K562 (cell line): ENCODE results near the gene PRKD1. TPM values are rescaled to one million over a fixed set of nuclear protein-coding genes. Genes with fewer than 3 reads are reported as not detected.

Experiments used
- ATAC-seq: fragments of 200-7000 bp; cut with Tn5 transposase; 3 replicates; pipeline ENCODE4 v1.9.1; 2020; ENCODE audit warnings: moderate library complexity
- BruUV-seq: library from RNA; stranded (reverse); fragments of 400-500 nt; replicated peaks from 2 replicates; lab custom pipeline; 2021; lab: Mats Ljungman, UMichigan
- CTCF ChIA-PET: fragments of 300-600 bp; formaldehyde crosslinking; extraction: SDS; loops from one replicate; lab custom pipeline; 2021; ENCODE audit warnings: low intra/inter-chr PET ratio; lab: Yijun Ruan, JAX
- POLR2A ChIA-PET: fragments of 300-600, 350-650 bp; sonication (Branson Sonifier 250); formaldehyde crosslinking; extraction: SDS; loops from one replicate; lab custom pipeline; 2021; ENCODE audit warnings: antibody characterized with exemption, inconsistent platforms; lab: Yijun Ruan, JAX
- DNase-seq, 4 experiments: peaks; one replicate each; pipeline versions ENCODE4 v3.0.0 to v3.0.0-alpha.2; 2011 to 2018; ENCODE audit warnings: low spot score in 3 of 4, mixed read lengths in 3 of 4; ENCODE audit errors: extremely low read depth in 1 of 4
- FAIRE-seq: peaks from 2 replicates; lab custom pipeline; 2011; peaks lifted over from hg19 to GRCh38; lab: Jason Lieb, UNC
- H2AFZ ChIP-seq: 2 replicates; pipeline ENCODE4 v1.6.0; 2011; ENCODE audit warnings: low read depth, low read length, control low read depth, inconsistent platforms
- H3K27ac ChIP-seq: fragments of 200-600 bp; 3 replicates; pipeline ENCODE4 v1.8.0; 2011; ENCODE audit warnings: low read depth, mild to moderate bottlenecking, control low read depth, inconsistent platforms, low read length, moderate library complexity, mixed read lengths; ENCODE audit errors: extremely low read depth
- H3K27me3 ChIP-seq, 2 experiments: fragments of 300-600 bp in 1 of 2; 2 replicates in 1 of 2; 3 replicates in 1 of 2; pipeline versions ENCODE4 v1.6.0 to v1.8.0; 2011; ENCODE audit warnings: inconsistent platforms in 2 of 2, low read length in 2 of 2, mild to moderate bottlenecking in 1 of 2, mixed read lengths in 1 of 2, moderate library complexity in 1 of 2; ENCODE audit not compliant: control insufficient read depth in 2 of 2, insufficient read depth in 2 of 2
- H3K36me3 ChIP-seq: fragments of 300-600 bp; 3 replicates; pipeline ENCODE4 v1.8.0; 2011; ENCODE audit warnings: mild to moderate bottlenecking, low read length, inconsistent platforms; ENCODE audit not compliant: control insufficient read depth, insufficient read depth
- H3K4me1 ChIP-seq, 2 experiments: fragments of 200-600 bp in 1 of 2; replicated peaks in 1 of 2; 2 replicates in 1 of 2; 3 replicates in 1 of 2; pipeline versions ENCODE4 v1.5.1 to v1.8.0; 2011; ENCODE audit warnings: inconsistent platforms in 2 of 2, low read length in 2 of 2, mild to moderate bottlenecking in 1 of 2, mixed read lengths in 1 of 2, moderate library complexity in 1 of 2; ENCODE audit not compliant: control insufficient read depth in 2 of 2, insufficient read depth in 2 of 2
- H3K4me2 ChIP-seq: 2 replicates; pipeline ENCODE4 v1.6.1; 2011; ENCODE audit warnings: low read length, control low read depth, inconsistent platforms, mixed read lengths; ENCODE audit not compliant: insufficient read depth
- H3K4me3 ChIP-seq: fragments of 200-600 bp; sonication (generic), shearing (Covaris generic); 2 replicates; pipeline ENCODE4 v1.5.1; 2016; ENCODE audit warnings: control low read depth, inconsistent platforms
- H3K79me2 ChIP-seq: fragments of 200-600 bp; 3 replicates; pipeline ENCODE4 v1.8.0; 2011; ENCODE audit warnings: low read length, inconsistent platforms; ENCODE audit not compliant: control insufficient read depth, insufficient read depth
- H3K9ac ChIP-seq, 2 experiments: 2 replicates each; pipeline versions ENCODE4 v1.6.0 to v1.6.1; 2011; ENCODE audit warnings: low read depth in 2 of 2, low read length in 2 of 2, control low read depth in 1 of 2, inconsistent platforms in 1 of 2, mild to moderate bottlenecking in 1 of 2, mixed read lengths in 1 of 2; ENCODE audit not compliant: insufficient read depth in 1 of 2
- H3K9me1 ChIP-seq: one replicate; pipeline ENCODE4 v1.6.0; 2011; ENCODE audit warnings: inconsistent platforms, mild to moderate bottlenecking, low read length, moderate library complexity; ENCODE audit not compliant: control insufficient read depth, insufficient read depth
- H3K9me3 ChIP-seq: replicated peaks from 2 replicates; pipeline ENCODE4 v1.5.1; 2011; ENCODE audit warnings: low read depth, low read length, inconsistent platforms; ENCODE audit not compliant: control insufficient read depth, insufficient read depth
- H4K20me1 ChIP-seq: replicated peaks from 2 replicates; pipeline ENCODE4 v1.6.1; 2011; ENCODE audit warnings: low read length, inconsistent platforms, mixed read lengths; ENCODE audit not compliant: control insufficient read depth, insufficient read depth
- BRF1 ChIP-seq: IDR thresholded peaks from 3 replicates; pipeline ENCODE4 v1.6.1; 2011; ENCODE audit warnings: borderline replicate concordance, mild to moderate bottlenecking; ENCODE audit not compliant: insufficient read length; ENCODE audit errors: extremely low read depth
- CHCHD3 ChIP-seq: fragments of 250-450 bp; sonication (Bioruptor Pico); IDR thresholded peaks from 2 replicates; pipeline ENCODE4 v2.1.2; 2022; ENCODE audit warnings: mild to moderate bottlenecking
- HDAC6 ChIP-seq: IDR thresholded peaks from 2 replicates; pipeline ENCODE4 v1.6.1; 2012; ENCODE audit warnings: low read depth, mild to moderate bottlenecking, control low read depth, inconsistent platforms, low read length, moderate library complexity
- HSF4 ChIP-seq: fragments of 250-450 bp; sonication (Bioruptor Pico); IDR thresholded peaks from 2 replicates; pipeline ENCODE4 v2.1.2; 2022; ENCODE audit warnings: mild to moderate bottlenecking, moderate library complexity, borderline replicate concordance
- LCOR ChIP-seq: sonication (generic); formaldehyde crosslinking; IDR thresholded peaks from 2 replicates; pipeline ENCODE4 v1.8.0; 2022; ENCODE audit warnings: mild to moderate bottlenecking, missing genetic modification reagents
- TOE1 ChIP-seq, 2 experiments: fragments of 450-650 bp in 1 of 2; sonication (generic) in 1 of 2; formaldehyde crosslinking in 1 of 2; IDR thresholded peaks; 2 replicates each; pipeline versions ENCODE4 v1.7.1 to v1.8.0; 2016 to 2022; ENCODE audit warnings: borderline replicate concordance in 2 of 2, mild to moderate bottlenecking in 2 of 2, antibody characterized with exemption in 1 of 2, inconsistent platforms in 1 of 2, low read depth in 1 of 2, missing genetic modification reagents in 1 of 2, moderate library complexity in 1 of 2
- WGBS: fragments of 100-300 bp; shearing (Covaris generic); methylation state at CpG from one replicate; pipeline ENCODE4 v1.1.6; 2016; ENCODE audit warnings: low coverage, mixed read lengths; ENCODE audit not compliant: insufficient coverage; ENCODE audit errors: missing lambda C conversion rate; 5-methylcytosine and 5-hydroxymethylcytosine counted together
- in situ Hi-C: fragments of 300-500 bp; cut with MboI; formaldehyde crosslinking; loops from 4 replicates; pipeline ENCODE4 v1.15.0; 2018; ENCODE audit warnings: inconsistent platforms, mixed read lengths
- intact Hi-C: fragments of 100-400 bp; cut with micrococcal nuclease; formaldehyde crosslinking; loops from 2 replicates; pipeline ENCODE4 v1.14.2; 2022
- polyA plus RNA-seq, 8 experiments: library from polyadenylated mRNA; depleted of rRNA in 4 of 8; stranded (reverse) in 5 of 8; unstranded in 3 of 8; fragments of >200 nt; fragmentation: Nextera tagmentation in 2 of 8; fragmentation: Illumina TruSeq in 1 of 8; extraction: Ambion mirVana in 2 of 8; extraction: Trizol in 1 of 8; gene quantifications; 2 replicates each; pipeline versions ENCODE4 v1.2.1 to v1.2.3, GENCODE V29; 2011 to 2014; ENCODE audit warnings: inconsistent platforms in 1 of 8, missing spikeins in 1 of 8
- total RNA-seq, 7 experiments: library from RNA; depleted of rRNA in 6 of 7; stranded (reverse); fragments of >200 nt in 6 of 7; fragmentation: Illumina TruSeq in 2 of 7; extraction: Trizol in 2 of 7; gene quantifications; 2 replicates each; pipeline versions ENCODE4 v1.2.1 to v1.2.3, GENCODE V29; 2011 to 2021; ENCODE audit warnings: low replicate concordance in 1 of 7
- TF ChIP-seq, protein P1 (sequence below): conservative IDR thresholded peaks from 2 replicates; pipeline ENCODE4 v1.6.1; 2011; ENCODE audit warnings: low read depth, mild to moderate bottlenecking, low read length; ENCODE audit not compliant: control insufficient read depth
- TF ChIP-seq, protein P2 (sequence below): fragments of 450-650 bp; IDR thresholded peaks from 2 replicates; pipeline ENCODE4 v1.7.0; 2016; ENCODE audit warnings: borderline replicate concordance

PRKD1 gene
- total and polyA plus RNA-seq, 9 of the 15 experiments (the other 6 are each of a cell fraction or from before 2014, with no cell fraction given): 0.04 to 0.25 (median 0.13) TPM; not detected in 1

DNA sequence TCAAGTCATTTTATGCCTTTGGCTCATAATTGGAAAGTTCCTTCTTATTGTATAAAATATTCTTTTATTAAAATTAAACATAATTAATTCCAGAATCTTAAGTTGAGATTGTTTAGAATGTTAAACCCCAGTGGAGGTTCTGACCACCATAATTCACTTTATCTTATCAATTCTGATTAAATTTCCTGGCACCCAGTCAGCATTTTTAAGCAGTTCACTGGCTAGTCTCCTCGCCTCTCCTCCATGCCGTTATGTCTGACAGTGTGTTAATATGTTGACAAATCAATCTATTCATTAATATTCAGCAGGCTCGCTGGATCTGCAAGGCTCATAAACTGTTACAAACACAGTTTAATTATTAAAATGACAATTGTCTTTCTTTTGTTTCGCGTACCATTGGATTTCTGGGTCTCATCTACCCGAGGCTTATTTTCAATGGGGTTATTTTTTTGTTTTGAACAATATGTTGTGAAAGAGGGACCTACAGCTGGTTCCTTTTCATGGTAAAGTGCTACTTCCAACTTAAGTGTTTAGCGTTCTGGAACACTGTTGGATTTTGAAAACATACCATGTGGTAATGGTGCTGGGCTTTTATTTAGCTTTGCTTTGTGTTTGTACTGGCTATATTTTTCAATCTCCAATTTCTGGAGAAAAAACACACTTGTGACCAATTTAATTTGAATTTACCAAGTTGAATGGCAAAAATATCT is 339.7 kb downstream of the PRKD1 start:
- Histone ChIP-seq H3K9ac (no peak overlapping the region), H2AFZ (no peak overlapping the region), H3K27me3 (no peaks in the 10 kb centered on the region), H3K9me1 (no peaks in the 10 kb centered on the region), H3K79me2 (no peaks in the 10 kb centered on the region), H3K9me3 (no peaks in the 10 kb centered on the region), H3K4me3 (no peak overlapping the region), H3K27ac (no peak overlapping the region), H3K4me1 (no peaks in the 10 kb centered on the region), H3K4me2 (no peak overlapping the region), H3K36me3 (no peaks in the 10 kb centered on the region), H4K20me1 (no peaks in the 10 kb centered on the region)
- in situ Hi-C loops: no loop called here
- DNase-seq: no peak
- intact Hi-C loops: no loop called here
- ChIA-PET POLR2A (no interaction called here), CTCF (no interaction called here)
- TF ChIP-seq HSF4 (CRISPR knock-in tag) (no peak), TOE1 (IDR thresholded peaks at IDR 0.05; ENCODE audit: borderline replicate concordance) (no peak), TOE1 (CRISPR knock-in tag; IDR thresholded peaks at IDR 0.05; ENCODE audit: borderline replicate concordance, low read depth) (no peak), HDAC6 (no peak), LCOR (CRISPR knock-in tag) (no peak), CHCHD3 (CRISPR knock-in tag) (no peak), BRF1 (no peak)
- TF ChIP-seq, protein P1, sequence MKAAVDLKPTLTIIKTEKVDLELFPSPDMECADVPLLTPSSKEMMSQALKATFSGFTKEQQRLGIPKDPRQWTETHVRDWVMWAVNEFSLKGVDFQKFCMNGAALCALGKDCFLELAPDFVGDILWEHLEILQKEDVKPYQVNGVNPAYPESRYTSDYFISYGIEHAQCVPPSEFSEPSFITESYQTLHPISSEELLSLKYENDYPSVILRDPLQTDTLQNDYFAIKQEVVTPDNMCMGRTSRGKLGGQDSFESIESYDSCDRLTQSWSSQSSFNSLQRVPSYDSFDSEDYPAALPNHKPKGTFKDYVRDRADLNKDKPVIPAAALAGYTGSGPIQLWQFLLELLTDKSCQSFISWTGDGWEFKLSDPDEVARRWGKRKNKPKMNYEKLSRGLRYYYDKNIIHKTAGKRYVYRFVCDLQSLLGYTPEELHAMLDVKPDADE: no peak
- TF ChIP-seq, protein P2, sequence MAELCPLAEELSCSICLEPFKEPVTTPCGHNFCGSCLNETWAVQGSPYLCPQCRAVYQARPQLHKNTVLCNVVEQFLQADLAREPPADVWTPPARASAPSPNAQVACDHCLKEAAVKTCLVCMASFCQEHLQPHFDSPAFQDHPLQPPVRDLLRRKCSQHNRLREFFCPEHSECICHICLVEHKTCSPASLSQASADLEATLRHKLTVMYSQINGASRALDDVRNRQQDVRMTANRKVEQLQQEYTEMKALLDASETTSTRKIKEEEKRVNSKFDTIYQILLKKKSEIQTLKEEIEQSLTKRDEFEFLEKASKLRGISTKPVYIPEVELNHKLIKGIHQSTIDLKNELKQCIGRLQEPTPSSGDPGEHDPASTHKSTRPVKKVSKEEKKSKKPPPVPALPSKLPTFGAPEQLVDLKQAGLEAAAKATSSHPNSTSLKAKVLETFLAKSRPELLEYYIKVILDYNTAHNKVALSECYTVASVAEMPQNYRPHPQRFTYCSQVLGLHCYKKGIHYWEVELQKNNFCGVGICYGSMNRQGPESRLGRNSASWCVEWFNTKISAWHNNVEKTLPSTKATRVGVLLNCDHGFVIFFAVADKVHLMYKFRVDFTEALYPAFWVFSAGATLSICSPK: no peak
- ATAC-seq: no peak
- 35% methylated on average over 7 of the region's 7 CpGs for WGBS
- BruUV-seq: no TSS peak
- no peak for FAIRE-seq
